GM12873 (cell line): ENCODE results near the gene ARHGEF6.

Experiments used
- CTCF ChIP-seq: IDR thresholded peaks from 2 replicates; pipeline ENCODE4 v1.5.1; 2012; ENCODE audit warnings: low read depth, mild to moderate bottlenecking, moderate library complexity, low read length, control low read depth; ENCODE audit not compliant: insufficient read depth; ENCODE audit errors: missing control alignments

Gene ARHGEF6

GRCh38 chrX:136781180-136781797, 557 bp upstream of the ARHGEF6 start:
- no peak for TF ChIP-seq CTCF

- TF ChIP-seq CTCF = no peak
Measured at GRCh38 chrX:136780241-136780640, 491 bp downstream of the ARHGEF6 start.

- no peak for TF ChIP-seq CTCF
Measured at GRCh38 chrX:136779346-136779781, 1.4 kb downstream of the ARHGEF6 start.

- TF ChIP-seq CTCF = no peak
Measured at GRCh38 chrX:136778916-136779315, 1.8 kb downstream of the ARHGEF6 start.

- TF ChIP-seq CTCF = no peak
Measured at GRCh38 chrX:136778020-136778419, 2.7 kb downstream of the ARHGEF6 start.

GRCh38 chrX:136773648-136774047, 7.1 kb downstream of the ARHGEF6 start:
- no peak for TF ChIP-seq CTCF

GRCh38 chrX:136768469-136769084, 12.2 kb downstream of the ARHGEF6 start:
- no peak for TF ChIP-seq CTCF
